GF-D8 (cell line): Measurements from ENCODE around the gene TGFBI.

Experiments used
- DNase-seq: peaks from one replicate; lab custom pipeline; 2025; lab: John Stamatoyannopoulos, UW

Gene TGFBI

GRCh38 chr5:136025900-136026299 is 2.9 kb upstream of the TGFBI start:
- DNase-seq = no peak

GRCh38 chr5:136026636-136027035 is 2.2 kb upstream of the TGFBI start:
- DNase-seq = no peak

- no peak for DNase-seq
These were observed 1.5 kb upstream of the TGFBI start for GRCh38 chr5:136027311-136027710.

- DNase-seq = no peak
These were observed 698 bp upstream of the TGFBI start for GRCh38 chr5:136028090-136028489.

- no peak for DNase-seq
These were observed 1.5 kb downstream of the TGFBI start for GRCh38 chr5:136030252-136030651.

- no peak for DNase-seq
These were observed 2.3 kb downstream of the TGFBI start for GRCh38 chr5:136030956-136031611.

GRCh38 chr5:136031711-136032110 is 2.9 kb downstream of the TGFBI start:
- no peak for DNase-seq

GRCh38 chr5:136032564-136032963 is 3.8 kb downstream of the TGFBI start:
- DNase-seq = no peak

GRCh38 chr5:136033234-136033633 is 4.4 kb downstream of the TGFBI start:
- no peak for DNase-seq

GRCh38 chr5:136033848-136034247 is 5.1 kb downstream of the TGFBI start:
- DNase-seq = no peak

- no peak for DNase-seq
These were observed 5.7 kb downstream of the TGFBI start for GRCh38 chr5:136034492-136034891.

- no peak for DNase-seq
These were observed 6.2 kb downstream of the TGFBI start for GRCh38 chr5:136034984-136035383.

GRCh38 chr5:136035837-136036236 is 7.0 kb downstream of the TGFBI start:
- no peak for DNase-seq

GRCh38 chr5:136036293-136036911 is 7.6 kb downstream of the TGFBI start:
- DNase-seq = no peak

- DNase-seq = peak; percentile 71
These were observed 8.4 kb downstream of the TGFBI start for GRCh38 chr5:136037001-136037705.

GRCh38 chr5:136038635-136039034 is 9.8 kb downstream of the TGFBI start:
- no peak for DNase-seq

GRCh38 chr5:136039202-136039601 is 10.4 kb downstream of the TGFBI start:
- DNase-seq = no peak

GRCh38 chr5:136040746-136041415 is 12.1 kb downstream of the TGFBI start:
- no peak for DNase-seq

- no peak for DNase-seq
These were observed 13.4 kb downstream of the TGFBI start for GRCh38 chr5:136042156-136042555.

GRCh38 chr5:136042665-136043121 is 13.9 kb downstream of the TGFBI start:
- peak; percentile 22 for DNase-seq

- DNase-seq = no peak
These were observed 14.8 kb downstream of the TGFBI start for GRCh38 chr5:136043551-136043950.

- no peak for DNase-seq
These were observed 15.3 kb downstream of the TGFBI start for GRCh38 chr5:136043968-136044610.
